Measurements from ENCODE around the gene FGF12.

FGF12 gene

GRCh38 chr3:192685801-192686200 lies 41.5 kb downstream of the FGF12 start:
- DNase-seq (ENCODE audit: low read depth, low spot score) = no peak

- no peak for DNase-seq (ENCODE audit: low read depth, low spot score)
Measured at GRCh38 chr3:192684151-192684550, 43.2 kb downstream of the FGF12 start.

- no peak for DNase-seq (ENCODE audit: low read depth, low spot score)
Measured at GRCh38 chr3:192675958-192676649, 51.2 kb downstream of the FGF12 start.

GRCh38 chr3:192655628-192656027 lies 71.7 kb downstream of the FGF12 start:
- DNase-seq (ENCODE audit: low read depth, low spot score) = no peak

GRCh38 chr3:192655040-192655439 lies 72.3 kb downstream of the FGF12 start:
- DNase-seq (ENCODE audit: low read depth, low spot score) = no peak

DNA sequence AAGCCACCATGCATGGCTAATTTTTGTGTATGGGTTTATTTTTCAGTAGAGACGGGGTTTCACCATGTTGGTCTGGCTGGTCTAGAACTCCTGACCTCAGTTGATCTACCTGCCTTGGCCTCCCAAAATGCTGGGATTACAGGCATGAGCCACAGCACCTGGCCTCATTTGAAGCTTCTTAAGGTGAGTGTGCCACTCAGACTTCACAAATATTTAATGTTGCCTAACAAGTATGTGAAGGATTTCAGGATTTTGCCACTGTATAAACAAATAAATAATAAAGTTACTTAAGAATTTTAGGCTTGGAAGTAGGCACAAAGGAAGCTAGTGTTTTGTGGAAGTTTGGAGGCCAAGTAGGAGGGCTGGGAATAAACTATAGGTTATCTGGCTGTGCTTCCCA lies 73.5 kb downstream of the FGF12 start:
- no peak for DNase-seq (ENCODE audit: low read depth, low spot score)

DNA sequence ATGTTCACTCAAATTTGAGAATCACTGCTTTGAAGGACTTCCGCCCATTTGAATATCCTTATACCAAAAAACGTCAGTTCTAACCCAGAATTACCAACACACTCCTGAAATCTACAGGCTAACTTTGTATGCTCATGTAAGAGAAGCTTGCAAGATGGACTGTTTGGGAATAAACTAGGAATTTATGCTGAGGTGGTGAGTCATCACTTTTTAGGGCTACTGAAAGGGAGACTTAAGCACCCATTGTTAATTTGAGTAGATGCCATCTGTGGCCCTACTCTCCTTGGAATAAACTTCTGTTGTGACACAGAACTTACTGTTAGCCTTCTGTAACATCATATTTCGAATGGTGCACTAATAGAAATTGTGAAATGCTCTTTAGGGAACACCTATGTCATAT lies 74.6 kb downstream of the FGF12 start:
- no peak for DNase-seq (ENCODE audit: low read depth, low spot score)

- no peak for DNase-seq (ENCODE audit: low read depth, low spot score)
Measured at GRCh38 chr3:192651836-192652512, 75.4 kb downstream of the FGF12 start.

DNA sequence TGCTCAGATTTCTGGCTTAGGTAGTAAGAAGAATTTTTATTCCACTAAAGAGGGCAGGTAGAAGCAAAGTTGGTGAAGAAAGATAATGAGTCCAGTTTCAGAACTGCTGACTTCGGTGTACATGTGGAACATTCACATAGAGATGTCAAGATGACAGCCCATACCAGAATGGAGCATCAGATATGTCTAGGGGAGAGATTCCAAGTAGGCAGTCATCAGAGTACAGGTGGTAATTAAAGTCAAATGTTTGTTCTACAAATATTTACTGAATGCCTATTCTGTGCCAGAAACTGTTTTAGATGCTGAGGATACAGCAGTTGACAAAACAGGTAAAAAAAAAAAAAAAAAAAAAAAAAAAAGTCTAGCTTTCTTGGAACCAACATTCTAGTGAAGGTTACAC lies 81.9 kb downstream of the FGF12 start:
- no peak for DNase-seq (ENCODE audit: low read depth, low spot score)

DNA sequence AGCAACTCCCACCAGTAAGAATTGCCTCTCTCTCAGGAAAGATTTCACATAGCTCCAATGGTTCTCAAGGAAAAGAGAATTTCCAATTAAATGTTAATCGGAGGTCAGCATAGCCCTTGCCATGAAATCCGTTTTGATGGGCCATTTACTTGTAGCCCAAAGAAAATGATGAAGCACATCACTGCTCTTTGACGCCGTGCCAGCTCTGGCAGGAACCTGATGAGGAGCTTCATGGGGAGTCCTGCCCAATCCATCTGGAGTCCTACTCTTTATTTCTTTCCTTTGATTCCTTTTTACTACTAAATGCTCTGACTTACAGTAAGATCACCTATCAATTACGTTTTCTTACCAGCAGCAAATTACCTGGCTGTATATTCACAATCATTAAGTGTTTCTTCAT lies 84.7 kb downstream of the FGF12 start:
- DNase-seq (ENCODE audit: low read depth, low spot score) = no peak

- DNase-seq (ENCODE audit: low read depth, low spot score) = no peak
Measured at GRCh38 chr3:192641919-192642318, 85.4 kb downstream of the FGF12 start.

- no peak for DNase-seq (ENCODE audit: low read depth, low spot score)
Measured at GRCh38 chr3:192639987-192640386, 87.4 kb downstream of the FGF12 start.

DNA sequence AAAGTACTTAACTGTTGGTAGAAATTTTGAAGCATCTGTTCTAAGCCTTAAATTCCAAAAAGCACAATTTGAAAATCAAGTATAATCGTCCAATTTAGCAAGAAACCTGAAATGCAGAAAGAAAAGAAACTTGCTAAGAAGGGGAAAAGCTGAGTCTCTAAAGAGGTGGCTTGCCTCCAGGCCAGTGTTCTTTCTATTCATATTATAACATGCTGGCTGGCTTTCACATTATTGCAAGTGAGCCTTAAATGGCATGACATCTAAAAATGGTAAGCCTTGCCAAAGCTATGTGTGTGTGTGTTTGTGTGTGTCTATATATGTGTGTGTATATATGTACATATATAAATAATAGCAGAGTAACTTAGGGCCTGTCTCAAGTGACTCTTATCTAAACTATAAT lies 89.5 kb downstream of the FGF12 start:
- no peak for DNase-seq (ENCODE audit: low read depth, low spot score)

- no peak for DNase-seq (ENCODE audit: low read depth, low spot score)
Measured at GRCh38 chr3:192636517-192637444, 90.6 kb downstream of the FGF12 start.

GRCh38 chr3:192629429-192629828 lies 97.9 kb downstream of the FGF12 start:
- no peak for DNase-seq (ENCODE audit: low read depth, low spot score)

GRCh38 chr3:192621909-192622308 lies 105.4 kb downstream of the FGF12 start:
- no peak for DNase-seq (ENCODE audit: low read depth, low spot score)

- DNase-seq (ENCODE audit: low read depth, low spot score) = no peak
Measured at GRCh38 chr3:192620275-192620674, 107.1 kb downstream of the FGF12 start.

DNA sequence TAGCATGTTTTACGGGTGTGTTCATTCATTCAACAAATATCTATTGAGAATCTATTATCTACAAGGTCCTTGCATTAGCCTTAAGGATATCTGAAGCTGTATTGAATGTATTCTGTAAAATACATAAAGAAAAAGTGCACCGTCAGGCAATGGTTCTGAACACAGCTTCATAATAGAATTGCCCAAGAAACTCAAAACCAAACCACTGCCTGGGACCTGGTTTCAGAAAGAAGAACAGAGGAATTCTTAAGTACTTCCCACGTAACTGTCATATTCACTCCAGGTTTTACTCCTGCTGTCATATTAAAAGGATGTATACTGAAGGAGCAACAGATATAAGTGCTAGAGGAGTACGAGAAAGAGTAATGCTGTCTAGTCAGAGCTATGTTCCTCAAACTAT lies 115.9 kb downstream of the FGF12 start:
- no peak for DNase-seq (ENCODE audit: low read depth, low spot score)

GRCh38 chr3:192608726-192609600 lies 118.4 kb downstream of the FGF12 start:
- no peak for DNase-seq (ENCODE audit: low read depth, low spot score)

GRCh38 chr3:192607798-192608197 lies 119.5 kb downstream of the FGF12 start:
- no peak for DNase-seq (ENCODE audit: low read depth, low spot score)

GRCh38 chr3:192597913-192598312 lies 129.4 kb downstream of the FGF12 start:
- no peak for DNase-seq (ENCODE audit: low read depth, low spot score)
